ENCODE measurements around the gene PPP3CA. TPM values are rescaled to one million over a fixed set of nuclear protein-coding genes. Genes with fewer than 3 reads are reported as not detected.

The PPP3CA gene
- total and polyA plus RNA-seq, 2 experiments from 2014 or later = 27.0 to 45.2 TPM

DNA sequence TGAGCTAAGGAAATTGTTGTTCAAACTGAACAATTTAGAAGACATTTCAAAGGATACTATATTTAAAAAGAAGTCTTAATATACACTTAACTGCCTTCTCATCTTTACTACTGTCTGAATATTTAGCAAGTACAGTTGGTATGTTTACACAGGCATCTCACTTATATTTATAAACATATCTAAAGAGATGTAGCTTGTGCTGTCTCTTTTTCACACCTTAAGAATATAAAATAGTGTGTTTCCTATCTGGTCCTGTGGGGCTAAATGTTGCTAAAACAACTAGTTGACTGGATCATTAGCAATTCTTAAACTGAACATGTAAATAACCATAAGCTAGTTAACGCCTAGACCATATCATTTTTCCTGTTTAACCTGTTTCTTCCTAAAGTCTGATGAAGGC lies 336.3 kb downstream of the PPP3CA start (continued):
- TF ChIP-seq, protein P1, sequence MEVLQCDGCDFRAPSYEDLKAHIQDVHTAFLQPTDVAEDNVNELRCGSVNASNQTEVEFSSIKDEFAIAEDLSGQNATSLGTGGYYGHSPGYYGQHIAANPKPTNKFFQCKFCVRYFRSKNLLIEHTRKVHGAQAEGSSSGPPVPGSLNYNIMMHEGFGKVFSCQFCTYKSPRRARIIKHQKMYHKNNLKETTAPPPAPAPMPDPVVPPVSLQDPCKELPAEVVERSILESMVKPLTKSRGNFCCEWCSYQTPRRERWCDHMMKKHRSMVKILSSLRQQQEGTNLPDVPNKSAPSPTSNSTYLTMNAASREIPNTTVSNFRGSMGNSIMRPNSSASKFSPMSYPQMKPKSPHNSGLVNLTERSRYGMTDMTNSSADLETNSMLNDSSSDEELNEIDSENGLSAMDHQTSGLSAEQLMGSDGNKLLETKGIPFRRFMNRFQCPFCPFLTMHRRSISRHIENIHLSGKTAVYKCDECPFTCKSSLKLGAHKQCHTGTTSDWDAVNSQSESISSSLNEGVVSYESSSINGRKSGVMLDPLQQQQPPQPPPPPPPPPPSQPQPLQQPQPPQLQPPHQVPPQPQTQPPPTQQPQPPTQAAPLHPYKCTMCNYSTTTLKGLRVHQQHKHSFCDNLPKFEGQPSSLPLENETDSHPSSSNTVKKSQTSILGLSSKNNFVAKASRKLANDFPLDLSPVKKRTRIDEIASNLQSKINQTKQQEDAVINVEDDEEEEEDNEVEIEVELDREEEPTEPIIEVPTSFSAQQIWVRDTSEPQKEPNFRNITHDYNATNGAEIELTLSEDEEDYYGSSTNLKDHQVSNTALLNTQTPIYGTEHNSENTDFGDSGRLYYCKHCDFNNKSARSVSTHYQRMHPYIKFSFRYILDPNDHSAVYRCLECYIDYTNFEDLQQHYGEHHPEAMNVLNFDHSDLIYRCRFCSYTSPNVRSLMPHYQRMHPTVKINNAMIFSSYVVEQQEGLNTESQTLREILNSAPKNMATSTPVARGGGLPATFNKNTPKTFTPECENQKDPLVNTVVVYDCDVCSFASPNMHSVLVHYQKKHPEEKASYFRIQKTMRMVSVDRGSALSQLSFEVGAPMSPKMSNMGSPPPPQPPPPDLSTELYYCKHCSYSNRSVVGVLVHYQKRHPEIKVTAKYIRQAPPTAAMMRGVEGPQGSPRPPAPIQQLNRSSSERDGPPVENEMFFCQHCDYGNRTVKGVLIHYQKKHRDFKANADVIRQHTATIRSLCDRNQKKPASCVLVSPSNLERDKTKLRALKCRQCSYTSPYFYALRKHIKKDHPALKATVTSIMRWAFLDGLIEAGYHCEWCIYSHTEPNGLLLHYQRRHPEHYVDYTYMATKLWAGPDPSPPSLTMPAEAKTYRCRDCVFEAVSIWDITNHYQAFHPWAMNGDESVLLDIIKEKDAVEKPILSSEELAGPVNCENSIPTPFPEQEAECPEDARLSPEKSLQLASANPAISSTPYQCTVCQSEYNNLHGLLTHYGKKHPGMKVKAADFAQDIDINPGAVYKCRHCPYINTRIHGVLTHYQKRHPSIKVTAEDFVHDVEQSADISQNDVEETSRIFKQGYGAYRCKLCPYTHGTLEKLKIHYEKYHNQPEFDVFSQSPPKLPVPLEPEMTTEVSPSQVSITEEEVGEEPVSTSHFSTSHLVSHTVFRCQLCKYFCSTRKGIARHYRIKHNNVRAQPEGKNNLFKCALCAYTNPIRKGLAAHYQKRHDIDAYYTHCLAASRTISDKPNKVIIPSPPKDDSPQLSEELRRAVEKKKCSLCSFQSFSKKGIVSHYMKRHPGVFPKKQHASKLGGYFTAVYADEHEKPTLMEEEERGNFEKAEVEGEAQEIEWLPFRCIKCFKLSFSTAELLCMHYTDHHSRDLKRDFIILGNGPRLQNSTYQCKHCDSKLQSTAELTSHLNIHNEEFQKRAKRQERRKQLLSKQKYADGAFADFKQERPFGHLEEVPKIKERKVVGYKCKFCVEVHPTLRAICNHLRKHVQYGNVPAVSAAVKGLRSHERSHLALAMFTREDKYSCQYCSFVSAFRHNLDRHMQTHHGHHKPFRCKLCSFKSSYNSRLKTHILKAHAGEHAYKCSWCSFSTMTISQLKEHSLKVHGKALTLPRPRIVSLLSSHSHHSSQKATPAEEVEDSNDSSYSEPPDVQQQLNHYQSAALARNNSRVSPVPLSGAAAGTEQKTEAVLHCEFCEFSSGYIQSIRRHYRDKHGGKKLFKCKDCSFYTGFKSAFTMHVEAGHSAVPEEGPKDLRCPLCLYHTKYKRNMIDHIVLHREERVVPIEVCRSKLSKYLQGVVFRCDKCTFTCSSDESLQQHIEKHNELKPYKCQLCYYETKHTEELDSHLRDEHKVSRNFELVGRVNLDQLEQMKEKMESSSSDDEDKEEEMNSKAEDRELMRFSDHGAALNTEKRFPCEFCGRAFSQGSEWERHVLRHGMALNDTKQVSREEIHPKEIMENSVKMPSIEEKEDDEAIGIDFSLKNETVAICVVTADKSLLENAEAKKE (CRISPR knock-in tag; IDR thresholded peaks at IDR 0.05) = no peak
- TF ChIP-seq STAT1 (IDR thresholded peaks at IDR 0.05; ENCODE audit: unreplicated experiment) = no peak

DNA sequence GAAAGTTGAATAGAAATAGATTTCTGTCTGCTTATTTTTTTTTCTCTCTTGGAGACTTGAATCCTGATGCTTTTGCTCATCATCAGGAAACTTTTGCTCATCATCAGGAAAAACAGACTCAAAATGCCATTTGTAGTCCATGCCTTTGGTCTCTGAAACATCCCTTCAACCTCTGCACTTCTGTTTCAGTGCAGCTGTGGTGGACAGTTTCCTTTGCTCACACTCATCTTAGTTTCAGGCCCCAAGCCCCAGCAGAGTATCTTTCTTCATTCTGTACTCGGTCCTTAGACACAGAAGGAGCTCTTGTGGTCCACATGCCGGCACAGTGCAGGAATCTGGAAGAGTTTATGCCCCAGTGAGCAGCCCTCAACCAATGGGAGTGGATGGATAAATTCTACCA lies 337.9 kb downstream of the PPP3CA start:
- DNase-seq (ENCODE audit: low spot score) (no peak), ATAC-seq (no peak)
- peaks cover 2% of the 10 kb centered on the region; the same call in 1 of the 3 replicates for H3K4me1 Mint-ChIP-seq
- H3K4me3 ChIP-seq = no peak overlapping the region
- no peak overlapping the region for H3K27ac Mint-ChIP-seq
- peak overlapping the region; percentile 72; the same call in 1 of the 2 replicates for H2AFZ ChIP-seq
- H3K4me3 Mint-ChIP-seq = no peak overlapping the region
- H3K36me3 ChIP-seq (ENCODE audit: insufficient read depth) = no peaks in the 10 kb centered on the region
- no peak overlapping the region for H3K27ac ChIP-seq (ENCODE audit: low read depth)
- no peaks in the 10 kb centered on the region for H3F3A ChIP-seq (replicated peaks; ENCODE audit: low read depth)
- no peaks in the 10 kb centered on the region for H3K4me1 ChIP-seq (ENCODE audit: insufficient read depth)
- H3K9me2 ChIP-seq (ENCODE audit: insufficient read depth) = peaks cover 5% of the 10 kb centered on the region; the same call in 1 of the 2 replicates
- no peaks in the 10 kb centered on the region for H3K79me2 ChIP-seq (replicated peaks; ENCODE audit: insufficient read depth)
- H3K27me3 Mint-ChIP-seq (ENCODE audit: insufficient read depth, low read depth, poor library complexity) = peaks cover 2% of the 10 kb centered on the region
- H3K36me3 Mint-ChIP-seq (ENCODE audit: low read depth) = no peaks in the 10 kb centered on the region
- no peak for TF ChIP-seq EZH2phosphoT487 (IDR thresholded peaks at IDR 0.05; ENCODE audit: unreplicated experiment)
- H3K9me3 Mint-ChIP-seq = no peaks in the 10 kb centered on the region
- no peak overlapping the region for H3K4me2 ChIP-seq
- no peaks in the 10 kb centered on the region for H3K27me3 ChIP-seq (ENCODE audit: insufficient read depth)
- H4K20me1 ChIP-seq (replicated peaks; ENCODE audit: insufficient read depth) = no peaks in the 10 kb centered on the region

DNA sequence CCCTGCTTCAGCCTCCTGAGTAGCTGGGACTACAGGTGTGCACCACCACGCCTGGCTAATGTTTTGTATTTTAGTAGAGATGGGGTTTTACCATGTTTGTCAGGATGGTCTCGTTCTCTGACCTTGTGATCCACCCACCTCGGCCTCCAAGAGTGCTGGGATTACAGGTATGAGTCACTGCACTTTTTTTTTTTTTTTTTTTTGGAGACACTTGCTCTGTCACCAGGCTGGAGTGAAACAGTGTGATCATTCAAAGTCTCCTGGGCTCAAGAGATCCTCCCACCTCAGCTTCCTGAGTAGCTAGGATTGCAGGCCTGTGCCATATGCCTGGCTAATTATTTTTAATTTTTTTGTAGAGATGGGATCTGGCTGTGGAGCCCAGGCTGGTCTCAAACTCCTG lies 338.8 kb downstream of the PPP3CA start:
- ATAC-seq = no peak
- H3K4me1 Mint-ChIP-seq = peaks cover 2% of the 10 kb centered on the region; the same call in 1 of the 3 replicates
- Histone ChIP-seq H3K9me2 (ENCODE audit: insufficient read depth) (peaks cover 5% of the 10 kb centered on the region; the same call in 1 of the 2 replicates), H3F3A (replicated peaks; ENCODE audit: low read depth) (no peaks in the 10 kb centered on the region), H2AFZ (no peak overlapping the region), H3K4me2 (no peak overlapping the region), H3K36me3 (ENCODE audit: insufficient read depth) (no peaks in the 10 kb centered on the region), H3K4me3 (no peak overlapping the region), H3K27me3 (ENCODE audit: insufficient read depth) (no peaks in the 10 kb centered on the region), H4K20me1 (replicated peaks; ENCODE audit: insufficient read depth) (no peaks in the 10 kb centered on the region), H3K27ac (ENCODE audit: low read depth) (no peak overlapping the region), H3K4me1 (ENCODE audit: insufficient read depth) (no peaks in the 10 kb centered on the region), H3K79me2 (replicated peaks; ENCODE audit: insufficient read depth) (no peaks in the 10 kb centered on the region)
- no peak overlapping the region for H3K4me3 Mint-ChIP-seq
- H3K36me3 Mint-ChIP-seq (ENCODE audit: low read depth) = no peaks in the 10 kb centered on the region
- peaks cover 2% of the 10 kb centered on the region for H3K27me3 Mint-ChIP-seq (ENCODE audit: insufficient read depth, low read depth, poor library complexity)
- DNase-seq (ENCODE audit: low spot score) = no peak
- H3K9me3 Mint-ChIP-seq = no peaks in the 10 kb centered on the region
- no peak overlapping the region for H3K27ac Mint-ChIP-seq
- TF ChIP-seq EZH2phosphoT487 (IDR thresholded peaks at IDR 0.05; ENCODE audit: unreplicated experiment) (no peak), ZNF331 (CRISPR knock-in tag; IDR thresholded peaks at IDR 0.05; ENCODE audit: low read depth) (no peak), ZNF114 (CRISPR knock-in tag; IDR thresholded peaks at IDR 0.05) (no peak), STAT1 (IDR thresholded peaks at IDR 0.05; ENCODE audit: unreplicated experiment) (no peak), NANOG (IDR thresholded peaks at IDR 0.05; ENCODE audit: borderline replicate concordance) (no peak), POLR2AphosphoS5 (IDR thresholded peaks at IDR 0.05; ENCODE audit: low read depth) (no peak), CREB1 (CRISPR knock-in tag; IDR thresholded peaks at IDR 0.05; ENCODE audit: low read depth) (no peak)
- TF ChIP-seq, protein P2, sequence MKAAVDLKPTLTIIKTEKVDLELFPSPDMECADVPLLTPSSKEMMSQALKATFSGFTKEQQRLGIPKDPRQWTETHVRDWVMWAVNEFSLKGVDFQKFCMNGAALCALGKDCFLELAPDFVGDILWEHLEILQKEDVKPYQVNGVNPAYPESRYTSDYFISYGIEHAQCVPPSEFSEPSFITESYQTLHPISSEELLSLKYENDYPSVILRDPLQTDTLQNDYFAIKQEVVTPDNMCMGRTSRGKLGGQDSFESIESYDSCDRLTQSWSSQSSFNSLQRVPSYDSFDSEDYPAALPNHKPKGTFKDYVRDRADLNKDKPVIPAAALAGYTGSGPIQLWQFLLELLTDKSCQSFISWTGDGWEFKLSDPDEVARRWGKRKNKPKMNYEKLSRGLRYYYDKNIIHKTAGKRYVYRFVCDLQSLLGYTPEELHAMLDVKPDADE (IDR thresholded peaks at IDR 0.05) = no peak
- TF ChIP-seq, protein P3, sequence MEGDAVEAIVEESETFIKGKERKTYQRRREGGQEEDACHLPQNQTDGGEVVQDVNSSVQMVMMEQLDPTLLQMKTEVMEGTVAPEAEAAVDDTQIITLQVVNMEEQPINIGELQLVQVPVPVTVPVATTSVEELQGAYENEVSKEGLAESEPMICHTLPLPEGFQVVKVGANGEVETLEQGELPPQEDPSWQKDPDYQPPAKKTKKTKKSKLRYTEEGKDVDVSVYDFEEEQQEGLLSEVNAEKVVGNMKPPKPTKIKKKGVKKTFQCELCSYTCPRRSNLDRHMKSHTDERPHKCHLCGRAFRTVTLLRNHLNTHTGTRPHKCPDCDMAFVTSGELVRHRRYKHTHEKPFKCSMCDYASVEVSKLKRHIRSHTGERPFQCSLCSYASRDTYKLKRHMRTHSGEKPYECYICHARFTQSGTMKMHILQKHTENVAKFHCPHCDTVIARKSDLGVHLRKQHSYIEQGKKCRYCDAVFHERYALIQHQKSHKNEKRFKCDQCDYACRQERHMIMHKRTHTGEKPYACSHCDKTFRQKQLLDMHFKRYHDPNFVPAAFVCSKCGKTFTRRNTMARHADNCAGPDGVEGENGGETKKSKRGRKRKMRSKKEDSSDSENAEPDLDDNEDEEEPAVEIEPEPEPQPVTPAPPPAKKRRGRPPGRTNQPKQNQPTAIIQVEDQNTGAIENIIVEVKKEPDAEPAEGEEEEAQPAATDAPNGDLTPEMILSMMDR (conservative IDR thresholded peaks at IDR 0.05; ENCODE audit: low read depth in 2 of 2) = no peak
